HG02798 (cell line): ENCODE results near the gene SNX30.

Experiments
- ATAC-seq: cut with Tn5 transposase; IDR thresholded peaks from one replicate; pipeline ENCODE4 v1.9.1; 2021; ENCODE audit warnings: mild to moderate bottlenecking; ENCODE audit not compliant: unreplicated experiment, poor library complexity

Gene SNX30

GRCh38 chr9:112777914-112778313 is 27.4 kb downstream of the SNX30 start:
- no peak for ATAC-seq

DNA sequence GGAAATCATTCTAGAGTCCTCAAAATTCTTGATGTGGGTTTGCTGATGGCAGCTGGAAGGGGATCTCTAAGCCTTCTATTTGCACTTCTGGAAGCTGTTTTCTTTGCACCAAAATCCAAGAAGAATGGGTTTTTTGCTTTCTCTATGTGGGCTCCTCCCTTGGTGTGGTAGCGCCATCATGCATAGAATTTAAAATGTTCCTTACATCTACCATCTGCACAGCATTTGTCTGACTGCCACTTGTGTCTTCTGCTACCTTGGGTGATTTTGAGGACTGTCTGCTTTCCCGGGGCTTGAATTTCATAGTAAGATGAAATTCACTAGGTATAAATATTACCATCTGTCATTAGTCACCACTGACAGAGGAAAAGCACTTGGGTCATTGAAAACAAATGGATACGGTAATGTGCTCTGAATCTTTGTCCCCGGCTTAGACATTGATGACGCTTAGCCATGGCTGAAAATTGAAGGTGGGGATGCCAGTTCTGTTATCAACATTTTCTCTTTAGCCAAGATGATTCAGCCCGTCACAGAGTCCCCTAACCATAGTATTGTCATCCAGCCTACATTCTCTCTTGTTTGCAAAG is 30.0 kb downstream of the SNX30 start:
- ATAC-seq: no peak

- ATAC-seq: no peak
These were observed 31.7 kb downstream of the SNX30 start for GRCh38 chr9:112782218-112782617.

- no peak for ATAC-seq
These were observed 33.0 kb downstream of the SNX30 start for GRCh38 chr9:112783551-112783954.

DNA sequence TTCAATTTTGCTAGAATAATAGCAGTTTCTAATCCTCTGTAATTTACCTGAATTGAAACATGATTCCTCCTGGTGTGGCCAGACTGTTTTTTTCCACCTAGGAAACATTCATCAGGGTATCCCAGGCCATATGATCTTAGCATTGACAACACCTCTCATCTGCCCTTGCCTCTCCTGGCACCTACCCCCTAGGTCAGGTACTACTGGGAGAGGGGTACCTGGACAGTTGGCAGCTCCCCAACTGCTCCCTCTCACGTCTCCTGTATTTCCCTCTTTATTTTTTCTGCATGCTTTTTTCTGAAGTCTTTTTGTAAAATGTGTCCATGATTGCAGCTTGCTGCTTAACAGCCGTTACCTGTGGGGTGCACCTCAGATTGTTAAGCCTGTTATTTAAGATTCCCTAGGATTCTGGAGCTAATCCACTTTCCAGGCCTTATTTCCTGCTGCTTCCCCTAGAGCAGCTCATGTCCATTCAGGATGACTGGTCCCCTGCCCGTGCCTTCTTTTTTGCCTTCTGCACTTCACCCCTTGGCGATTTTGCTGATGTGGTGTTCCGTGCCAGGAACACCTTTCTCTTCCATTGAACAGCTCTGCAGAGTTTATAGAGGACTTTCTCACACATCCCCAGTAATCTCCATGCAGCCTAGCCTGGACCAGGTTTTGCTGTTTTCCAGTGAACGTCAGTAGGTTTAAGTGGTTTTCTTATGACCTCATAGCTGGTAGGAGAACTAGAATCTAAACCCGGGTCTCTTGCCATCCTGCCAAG is 33.6 kb downstream of the SNX30 start:
- ATAC-seq: no peak

- ATAC-seq: no peak
These were observed 35.4 kb downstream of the SNX30 start for GRCh38 chr9:112785986-112786385.

GRCh38 chr9:112786829-112787520 is 36.4 kb downstream of the SNX30 start:
- no peak for ATAC-seq

GRCh38 chr9:112787978-112788377 is 37.4 kb downstream of the SNX30 start:
- ATAC-seq: no peak

DNA sequence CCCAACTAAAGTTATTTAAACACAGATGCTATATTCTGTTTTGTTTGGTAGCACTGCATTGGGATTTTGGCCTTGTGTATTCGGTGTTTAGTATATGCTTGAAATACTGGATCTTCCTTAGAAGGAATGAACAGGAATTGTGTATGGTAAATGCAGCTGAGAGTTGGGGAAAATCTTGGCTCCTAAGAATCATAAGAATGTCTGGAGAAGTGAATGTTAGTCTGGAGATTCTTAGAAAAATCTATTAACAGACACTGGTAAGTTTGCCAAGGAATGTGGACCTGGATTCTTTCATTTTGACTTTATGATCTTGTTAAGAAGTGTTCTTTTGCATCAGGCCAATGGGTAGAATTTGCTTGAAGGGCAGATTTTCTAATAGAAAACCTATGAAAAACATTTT is 38.9 kb downstream of the SNX30 start:
- no peak for ATAC-seq

- ATAC-seq: no peak
These were observed 39.6 kb downstream of the SNX30 start for GRCh38 chr9:112789891-112790774.

DNA sequence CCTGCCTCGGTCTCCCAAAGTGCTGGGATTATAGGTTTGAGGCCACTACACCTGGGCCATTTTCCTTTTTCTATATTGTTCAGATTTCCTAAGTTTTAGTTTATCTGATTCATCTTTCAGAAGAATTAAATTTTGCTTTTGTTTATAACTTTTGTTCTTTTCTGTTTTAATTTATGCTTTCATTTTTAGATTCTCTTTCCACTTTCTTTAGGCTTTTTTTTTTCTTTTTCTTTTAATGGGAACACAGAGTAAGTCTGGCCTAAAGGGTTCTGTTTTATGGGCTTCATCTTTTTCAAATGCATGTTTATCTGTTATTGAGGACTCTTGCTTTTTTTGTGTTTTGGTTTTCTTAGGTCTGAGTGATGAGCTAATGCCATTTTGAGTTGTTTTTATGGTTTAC is 42.1 kb downstream of the SNX30 start:
- no peak for ATAC-seq

- peak; percentile 81 for ATAC-seq
These were observed 42.8 kb downstream of the SNX30 start for GRCh38 chr9:112793213-112793810.

GRCh38 chr9:112794731-112795130 is 44.2 kb downstream of the SNX30 start:
- ATAC-seq: no peak

GRCh38 chr9:112795921-112796320 is 45.4 kb downstream of the SNX30 start:
- ATAC-seq: no peak

GRCh38 chr9:112796485-112796884 is 45.9 kb downstream of the SNX30 start:
- ATAC-seq: no peak

- peak; percentile 98 for ATAC-seq
These were observed 58.8 kb downstream of the SNX30 start for GRCh38 chr9:112809351-112809848.

DNA sequence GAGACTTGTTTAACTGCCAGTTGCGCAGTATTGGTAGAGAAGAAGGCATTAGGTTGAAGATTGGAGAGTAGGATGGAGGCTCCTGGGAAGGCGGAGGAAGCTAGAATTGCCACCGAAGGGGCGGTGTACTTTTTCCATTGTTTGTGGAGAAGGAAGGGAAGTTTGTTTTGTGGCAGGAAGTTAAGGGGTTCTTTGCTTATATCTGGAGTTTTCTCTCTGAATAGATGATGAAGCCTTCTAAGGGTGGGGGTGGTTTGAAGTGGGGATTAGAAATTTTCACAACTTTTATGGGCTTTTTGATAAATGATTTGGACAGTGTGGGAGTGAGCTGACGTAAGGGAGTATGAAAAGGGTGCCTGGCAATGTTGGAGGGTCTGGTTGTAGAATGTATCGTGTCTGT is 59.3 kb downstream of the SNX30 start:
- no peak for ATAC-seq

- ATAC-seq: no peak
These were observed 60.3 kb downstream of the SNX30 start for GRCh38 chr9:112810696-112811490.

- no peak for ATAC-seq
These were observed 61.0 kb downstream of the SNX30 start for GRCh38 chr9:112811518-112811917.
